HG02938 (cell line): ENCODE data around the gene BCL2L13.
"Not testable (repeated sequence)": the region's sequence is repeated elsewhere in the genome, so short reads cannot be mapped to it uniquely, and the experiment has no call there.

Experiments
- ATAC-seq: cut with Tn5 transposase; IDR thresholded peaks from one replicate; pipeline ENCODE4 v1.9.1; 2021; ENCODE audit warnings: mild to moderate bottlenecking, moderate library complexity; ENCODE audit not compliant: unreplicated experiment

BCL2L13 gene

DNA sequence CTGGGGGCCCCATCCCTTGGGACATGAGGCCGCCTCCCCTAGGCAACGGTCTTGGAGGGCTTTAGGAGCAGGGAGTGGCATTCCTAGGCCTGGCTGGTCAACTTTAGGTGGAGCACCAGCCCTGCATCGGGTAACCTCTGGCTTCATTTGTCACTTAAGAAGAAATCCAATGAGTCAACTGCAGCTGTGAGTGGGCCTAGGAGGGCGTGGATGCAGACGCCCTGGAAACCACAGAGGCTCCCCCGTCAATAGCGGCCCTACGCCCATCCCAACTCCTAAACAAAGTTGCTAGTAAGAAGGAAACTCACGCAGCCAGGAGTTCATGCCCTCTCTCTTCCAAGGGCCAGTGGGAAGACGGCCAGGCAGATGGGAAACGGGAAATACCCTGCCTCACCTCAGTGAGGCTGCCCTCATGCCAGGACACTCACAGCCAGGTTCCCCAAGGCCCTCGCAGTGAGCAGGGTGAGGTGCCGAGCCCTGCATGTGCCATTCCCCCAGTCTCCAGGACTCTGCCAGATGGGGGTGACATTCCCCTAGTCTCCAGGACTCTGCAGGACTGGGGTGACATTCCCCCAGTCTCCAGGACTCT, 114.9 kb downstream of the BCL2L13 start:
- ATAC-seq, result no peak

DNA sequence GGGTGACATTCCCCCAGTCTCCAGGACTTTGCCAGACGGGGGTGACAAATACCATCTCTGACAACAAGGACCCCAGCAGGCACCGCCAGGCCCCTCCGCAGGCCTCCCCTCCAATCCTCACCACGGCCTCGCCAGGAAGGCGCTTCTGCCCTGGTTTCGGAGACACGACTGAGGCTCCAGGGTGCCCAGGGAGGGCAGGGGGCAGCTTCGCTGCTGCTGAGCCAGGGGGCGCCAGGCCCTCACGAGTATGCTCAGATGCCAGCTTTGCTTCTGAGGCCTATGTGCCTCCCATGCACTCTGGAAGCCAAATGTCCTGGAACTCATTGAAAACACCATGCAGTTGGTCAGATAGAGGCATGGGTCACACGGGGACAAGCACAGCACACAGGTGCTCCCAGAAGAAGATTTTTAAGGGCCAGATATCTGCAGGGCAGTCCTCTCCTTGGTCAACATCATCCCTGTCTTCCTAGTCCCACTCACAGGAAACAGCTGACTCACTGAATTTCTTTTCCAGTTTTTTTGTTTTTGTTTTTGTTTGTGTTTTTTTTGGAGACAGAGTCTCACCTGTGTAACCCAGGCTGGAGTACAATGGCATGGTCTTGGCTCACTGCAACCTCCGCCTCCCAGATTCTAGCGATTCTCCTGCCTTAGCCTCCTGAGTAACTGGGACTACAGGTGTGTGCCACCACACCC, 115.8 kb downstream of the BCL2L13 start:
- ATAC-seq, result no peak

DNA sequence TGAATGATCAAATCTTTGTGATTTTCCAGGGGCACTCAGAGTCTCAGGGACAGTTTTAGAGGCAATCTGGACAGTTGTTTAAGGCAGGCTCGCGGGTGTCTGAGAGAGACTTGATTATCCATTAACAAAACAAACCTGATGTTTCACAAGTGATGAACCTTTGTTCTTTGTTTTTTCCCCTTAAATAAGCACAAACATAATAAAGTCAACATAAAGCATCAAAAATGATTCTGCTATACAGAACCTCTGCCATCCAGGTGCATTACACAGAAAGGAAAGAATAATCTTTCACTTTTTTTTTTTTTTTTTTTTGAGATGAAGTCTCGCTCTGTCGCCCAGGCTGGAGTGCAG, 122.6 kb downstream of the BCL2L13 start:
- no peak for ATAC-seq

DNA sequence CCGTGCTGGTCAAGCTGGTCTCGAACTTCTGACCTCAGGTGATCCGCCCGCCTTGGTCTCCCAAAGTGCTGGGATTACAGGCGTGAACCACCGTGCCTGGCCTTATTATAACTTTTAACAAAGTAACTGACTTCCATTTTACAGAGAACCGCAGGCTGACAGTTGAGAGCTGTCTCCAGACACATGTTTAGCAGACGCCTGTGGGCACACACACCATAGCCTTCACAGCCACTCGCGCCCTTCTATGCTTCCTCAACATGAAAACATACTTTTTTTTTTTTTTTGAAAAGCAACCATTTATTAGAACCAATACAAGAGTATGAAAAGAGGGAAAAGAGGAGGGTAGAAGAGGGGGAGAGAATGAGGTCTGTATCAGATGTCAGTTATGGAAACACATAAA, 124.9 kb downstream of the BCL2L13 start:
- ATAC-seq, result not testable (repeated sequence)

DNA sequence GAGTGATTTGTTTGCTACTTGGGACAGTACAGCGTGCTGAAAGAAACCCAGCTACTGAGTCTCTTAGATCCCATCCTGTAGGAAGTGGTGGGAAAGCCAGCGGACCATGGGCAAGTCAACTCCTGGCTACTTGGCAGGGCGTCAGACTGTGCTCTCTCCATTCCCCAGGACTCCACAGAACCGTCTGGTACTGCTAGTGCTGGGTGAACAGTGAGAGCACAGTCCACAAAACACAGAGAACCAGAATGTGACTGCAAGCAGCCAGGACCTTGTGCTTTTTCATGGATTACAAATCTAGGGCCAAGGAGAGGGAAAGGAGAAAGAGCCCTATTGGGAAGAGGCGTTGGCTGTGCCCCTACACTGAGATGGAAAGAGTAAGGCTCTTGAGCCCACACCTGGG, 125.5 kb downstream of the BCL2L13 start:
- no peak for ATAC-seq

DNA sequence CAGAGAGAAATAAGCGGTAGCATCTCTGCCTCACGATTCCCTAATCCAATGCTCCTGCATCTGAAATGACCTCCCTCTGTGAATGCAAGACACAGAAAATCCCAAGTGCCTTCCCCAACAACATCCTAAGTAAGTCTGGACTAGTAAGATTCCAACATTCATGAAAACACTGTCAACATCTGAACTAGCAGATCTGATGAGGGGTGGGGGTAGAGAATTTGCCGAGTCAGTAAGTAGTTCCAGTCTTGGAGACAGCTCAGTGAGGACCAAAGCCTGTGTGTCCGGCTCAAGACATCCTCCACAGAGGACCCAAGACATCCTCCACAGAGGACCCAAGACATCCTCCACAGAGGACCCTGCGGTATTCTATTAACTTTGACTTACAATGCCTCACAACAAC, 126.3 kb downstream of the BCL2L13 start:
- not testable (repeated sequence) for ATAC-seq

DNA sequence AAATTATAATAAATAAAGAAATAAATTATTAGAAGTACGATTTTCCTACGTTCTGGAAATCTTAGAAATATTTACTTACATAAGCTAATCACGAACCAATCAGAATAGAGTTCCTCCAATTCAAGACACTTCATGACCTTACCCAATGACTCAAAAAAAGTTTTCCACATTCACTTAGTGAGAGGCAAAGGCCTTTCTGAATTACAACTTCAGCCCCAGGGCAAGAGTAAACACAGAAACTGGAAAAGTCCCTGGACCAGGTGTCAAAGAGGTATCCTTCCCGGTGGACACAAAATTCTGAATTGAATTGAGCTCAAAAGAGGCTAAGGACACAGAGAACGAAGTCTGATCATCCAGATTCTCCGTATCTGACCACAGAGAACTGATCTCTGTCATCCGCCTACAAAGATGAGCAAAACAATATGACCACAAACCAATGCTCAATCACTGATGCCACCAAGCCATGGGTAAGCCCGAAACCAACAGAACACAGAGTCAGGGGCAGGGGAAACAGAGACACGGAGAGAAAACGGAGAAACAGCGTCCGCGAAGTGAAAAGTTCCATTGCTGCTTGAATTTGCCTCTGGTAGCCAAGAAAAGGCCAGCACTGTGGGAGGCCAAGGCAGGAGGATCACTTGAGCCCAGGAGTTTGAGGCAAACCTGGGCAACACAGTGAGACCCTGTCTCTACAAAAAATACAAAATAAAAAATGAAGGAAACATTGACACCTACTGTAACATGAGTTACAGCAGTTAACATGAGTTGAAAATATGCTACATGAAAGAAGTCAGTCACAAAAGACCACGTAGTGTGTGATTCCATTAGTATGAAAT, 128.9 kb downstream of the BCL2L13 start:
- ATAC-seq, result peak; percentile 73

DNA sequence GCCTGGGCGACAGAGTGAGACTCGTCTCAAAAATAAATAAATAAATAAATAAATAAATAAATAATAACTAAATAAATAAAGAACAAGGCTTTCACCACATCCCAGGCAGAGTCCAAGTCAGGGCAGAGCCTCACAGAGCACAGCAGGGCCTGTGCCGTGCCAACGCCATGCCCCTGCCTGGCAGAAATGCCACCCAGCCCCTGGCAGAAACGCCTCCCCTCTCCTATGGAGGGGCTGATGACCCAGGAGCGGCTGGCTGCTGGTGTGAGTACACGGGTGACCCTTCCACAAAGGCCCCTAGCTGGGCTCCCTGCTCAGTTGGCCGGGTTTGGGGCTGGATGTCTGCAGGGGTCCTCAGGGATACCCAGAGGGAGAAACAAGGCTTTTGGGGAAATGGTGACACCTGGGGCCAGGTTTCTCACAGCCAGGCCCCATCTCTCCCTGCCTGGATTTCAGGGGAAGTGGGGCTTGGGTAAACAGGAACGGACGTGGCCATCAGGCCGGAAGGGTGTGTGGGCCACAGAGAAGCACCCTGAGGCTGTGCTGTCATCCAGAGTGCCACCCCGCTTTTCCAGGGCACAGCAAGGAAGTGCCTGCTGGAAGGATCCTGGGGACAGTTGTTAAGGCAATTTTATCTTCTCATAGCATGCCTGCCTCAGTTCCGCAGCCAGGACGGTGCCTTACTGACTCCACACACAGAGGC, 130.6 kb downstream of the BCL2L13 start:
- no peak for ATAC-seq

DNA sequence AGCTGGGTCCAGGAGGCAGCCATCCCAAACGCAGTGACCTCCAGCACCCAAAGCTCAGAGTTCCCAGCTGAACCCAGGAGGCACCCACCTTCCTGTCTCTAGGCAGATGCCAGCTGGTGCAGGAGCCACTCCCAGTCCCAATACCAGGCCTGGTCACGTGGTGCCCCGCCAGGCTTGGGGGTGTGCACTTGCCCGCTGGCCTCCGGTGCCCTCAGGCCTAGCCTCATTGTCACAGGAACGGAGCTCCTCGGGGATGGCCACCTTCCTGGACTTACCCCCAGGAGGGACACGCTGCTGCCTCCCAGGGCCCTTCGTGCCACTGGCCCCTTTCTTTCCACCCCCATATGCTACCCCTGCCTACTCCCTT, 131.1 kb downstream of the BCL2L13 start:
- ATAC-seq, result no peak

DNA sequence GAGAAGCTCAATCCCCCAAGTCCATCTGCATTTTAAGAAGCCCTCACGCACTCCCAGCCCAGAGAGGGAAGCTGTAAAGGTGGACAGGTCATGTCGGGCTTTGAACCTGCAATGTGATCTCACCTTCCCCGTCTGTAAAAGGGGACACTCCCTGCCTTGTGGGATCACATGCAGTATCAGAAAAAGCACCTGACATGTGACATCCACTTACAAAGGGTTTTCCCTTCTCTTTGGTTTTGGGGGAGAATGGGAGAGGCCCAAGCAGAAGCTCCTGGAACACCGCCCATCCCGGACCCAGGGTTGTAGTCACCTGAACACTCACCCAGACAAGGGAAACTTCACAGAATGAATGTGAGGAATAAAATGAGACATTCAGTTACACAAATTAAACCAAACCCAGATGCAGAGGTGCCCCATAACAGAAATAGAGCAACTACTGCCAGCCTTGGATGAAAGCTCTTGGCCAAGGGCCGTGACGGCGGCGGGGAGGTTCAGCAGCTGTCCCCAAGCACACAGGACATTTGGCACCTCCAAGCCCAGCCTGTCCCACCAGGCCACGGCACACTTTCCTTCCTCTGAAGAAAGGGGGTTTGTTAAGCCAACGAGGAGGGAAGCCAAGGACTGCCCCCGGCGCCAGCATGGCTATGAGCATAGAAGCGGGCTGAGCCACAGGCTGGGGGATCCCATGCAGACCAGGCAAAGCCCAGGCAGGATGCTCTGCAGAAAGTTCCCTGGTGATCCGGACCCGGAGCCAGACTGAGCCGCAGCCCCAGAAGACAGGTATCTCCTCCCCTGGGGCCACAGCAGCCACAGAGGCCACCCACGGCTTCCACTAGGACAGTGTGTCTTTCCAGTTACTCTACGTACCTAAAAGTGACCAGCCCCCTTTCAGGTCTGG, 131.9 kb downstream of the BCL2L13 start:
- no peak for ATAC-seq

DNA sequence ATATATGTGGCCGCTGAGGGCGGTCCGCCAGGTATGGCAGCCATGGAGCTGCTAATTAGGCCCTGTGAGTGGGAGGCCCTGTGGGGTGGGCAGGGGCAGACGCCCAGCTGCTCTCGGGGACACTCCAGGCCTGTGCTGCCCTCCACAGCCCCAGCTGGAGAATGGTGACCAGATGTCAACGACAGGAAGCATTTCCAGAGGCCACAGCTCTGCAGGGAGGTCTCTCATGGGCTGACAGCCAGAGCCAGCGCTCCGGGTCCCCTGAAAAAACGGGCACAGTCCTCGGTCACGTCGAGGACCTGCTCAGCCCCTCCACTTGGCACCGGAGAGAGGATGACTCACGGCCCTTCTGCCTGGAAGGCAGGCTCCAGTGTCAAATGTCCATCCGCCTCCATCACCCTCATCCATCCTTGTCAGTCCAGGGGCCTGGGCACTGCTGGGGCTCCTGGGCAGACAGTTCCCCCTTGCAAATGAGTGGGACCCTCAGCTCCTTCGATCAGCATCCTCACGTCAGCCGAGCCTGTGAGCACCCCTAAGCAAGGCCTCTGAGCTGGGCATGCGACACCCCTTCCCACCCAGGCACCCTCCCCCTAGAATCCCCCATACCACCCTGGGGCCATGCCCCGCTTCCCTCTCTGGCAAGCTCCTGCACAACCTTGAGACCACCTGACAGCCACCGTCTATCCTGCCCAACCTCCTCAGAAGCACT, 133.8 kb downstream of the BCL2L13 start:
- ATAC-seq, result no peak

DNA sequence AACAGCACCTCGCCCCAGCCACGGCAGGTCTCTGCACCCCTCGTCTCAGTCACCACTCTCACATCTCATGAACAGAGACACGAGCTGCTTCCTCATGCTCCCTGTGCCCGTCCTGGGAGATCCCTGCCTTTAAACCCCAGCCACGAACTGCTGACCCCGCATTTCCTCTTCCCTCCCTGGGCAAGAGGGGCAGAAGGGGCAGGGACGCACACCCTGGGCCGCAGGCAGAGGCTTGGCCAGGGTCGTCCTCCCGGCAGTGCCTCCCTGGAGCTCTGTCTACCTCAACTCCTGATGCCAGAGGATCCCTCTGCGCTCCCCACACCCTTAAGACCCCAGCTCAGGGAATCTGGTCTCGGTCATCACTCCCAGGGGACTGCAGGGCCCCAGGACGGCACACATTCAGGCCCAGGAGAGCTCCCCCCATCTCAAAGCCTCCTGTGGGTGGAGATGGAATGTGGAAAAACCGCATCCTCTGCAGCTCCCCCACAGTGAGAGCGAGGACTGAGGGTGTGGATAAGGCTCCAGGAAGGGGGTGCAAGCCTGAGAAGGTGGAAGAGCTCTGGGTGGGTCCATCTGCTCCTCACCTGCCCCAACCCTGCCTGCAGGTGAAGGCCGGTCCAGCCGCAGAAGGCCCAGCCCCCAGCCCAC, 134.5 kb downstream of the BCL2L13 start:
- no peak for ATAC-seq

DNA sequence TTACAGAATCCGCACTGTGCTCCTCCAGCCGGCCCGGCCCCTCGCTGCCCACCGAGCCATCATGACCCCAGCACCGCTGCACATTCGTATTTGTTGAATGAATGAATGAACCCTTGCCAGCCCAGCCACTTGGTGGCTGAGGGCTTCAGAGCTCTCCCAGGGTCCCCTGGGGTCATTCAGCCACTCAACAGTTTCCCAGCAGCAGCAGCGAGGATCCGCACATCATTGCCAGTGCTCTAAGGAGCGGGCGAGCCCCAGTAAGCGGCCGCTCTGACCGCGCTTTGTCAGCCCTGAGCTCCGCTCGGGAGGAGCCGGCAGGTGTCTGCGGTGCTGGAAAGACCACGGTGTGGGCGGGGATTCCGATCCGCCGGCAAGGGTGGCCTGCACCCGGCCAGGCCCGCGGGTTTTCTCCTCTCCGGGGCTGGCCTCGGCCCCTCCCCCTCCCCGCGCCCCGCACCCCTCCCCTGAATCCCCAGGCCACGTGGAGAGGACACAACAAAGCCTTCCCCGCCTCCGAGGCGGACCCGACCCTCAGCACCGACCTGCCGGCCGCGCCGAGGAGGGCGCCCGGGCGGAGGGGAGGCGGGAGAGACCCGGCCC, 135.1 kb downstream of the BCL2L13 start:
- peak; percentile 29 for ATAC-seq

DNA sequence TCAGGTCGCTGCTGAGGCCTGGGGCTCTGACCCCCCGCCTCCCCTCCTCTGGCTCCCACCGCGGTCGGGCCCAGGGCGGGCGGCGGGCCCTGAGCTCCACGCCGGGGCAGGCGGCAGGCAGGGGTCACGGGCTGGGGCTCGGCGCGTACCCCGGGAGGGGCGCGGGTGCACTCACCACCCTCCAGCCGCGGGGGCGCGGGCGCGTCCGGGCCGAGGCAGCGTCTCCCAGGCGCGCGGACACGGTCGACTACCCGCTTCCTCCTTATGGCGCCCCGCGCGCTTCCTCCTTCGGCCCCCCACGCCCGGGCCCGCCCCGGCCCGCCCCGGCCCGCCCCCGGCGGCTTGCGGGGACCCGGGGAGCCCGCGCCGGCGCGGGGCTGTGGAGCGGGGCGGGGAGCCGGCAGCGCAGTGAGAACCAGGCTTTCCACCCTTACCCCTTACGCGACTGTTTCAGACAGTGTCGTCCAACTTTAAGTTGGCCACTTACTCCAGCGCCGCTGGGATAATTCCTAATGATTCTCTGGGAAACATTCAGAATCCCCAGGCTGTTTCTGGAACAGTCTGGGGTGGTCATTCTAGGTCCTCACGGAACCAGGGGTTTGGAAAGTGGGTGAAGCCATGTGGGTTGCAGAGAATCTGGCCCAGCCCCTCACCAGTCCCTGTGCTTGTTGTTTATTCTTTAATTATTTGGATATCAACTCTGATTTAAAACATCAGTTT, 135.8 kb downstream of the BCL2L13 start, which contains the start of gene BID:
BID (minus strand) TSS at position 264 of the 720 bp plus-strand sequence. CDS start 24,353 bp downstream, outside the sequence.
- ATAC-seq, result peak; percentile 25

DNA sequence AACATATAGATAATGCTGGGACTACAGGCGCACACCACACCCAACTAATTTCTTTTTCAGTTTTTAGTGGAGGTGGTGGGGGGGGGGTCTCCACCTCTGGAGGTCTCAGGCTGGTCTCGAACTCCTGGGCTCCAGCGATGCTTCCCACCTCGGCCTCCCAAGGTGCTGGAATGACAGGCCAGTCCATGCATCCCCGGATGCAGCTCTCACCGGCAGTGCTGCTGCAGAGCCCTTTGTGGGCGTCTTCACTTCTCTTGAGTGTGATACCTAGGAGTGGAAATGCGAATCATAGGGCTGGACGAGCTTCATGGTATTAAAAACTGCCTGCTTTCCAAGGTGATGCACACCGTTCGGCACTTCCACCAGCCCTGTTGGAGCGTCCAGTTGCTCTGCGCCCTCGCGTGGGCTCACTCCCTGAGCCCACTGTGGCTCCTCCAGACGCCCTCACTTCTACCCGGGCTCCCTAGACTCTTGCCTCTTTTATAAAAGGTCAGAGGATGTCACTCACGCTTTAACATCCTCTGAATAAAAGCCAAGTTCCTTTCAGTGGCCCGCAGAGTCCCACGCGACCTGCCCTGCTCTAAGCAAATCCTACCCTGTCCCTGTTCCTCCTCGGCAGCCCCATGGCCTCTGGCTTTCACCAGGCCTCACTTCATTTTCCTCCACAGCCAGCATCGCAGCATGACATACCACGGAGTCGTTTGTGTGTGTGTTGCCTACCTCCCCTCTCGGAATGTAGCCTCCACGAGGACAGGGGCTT, 136.5 kb downstream of the BCL2L13 start:
- ATAC-seq, result no peak

DNA sequence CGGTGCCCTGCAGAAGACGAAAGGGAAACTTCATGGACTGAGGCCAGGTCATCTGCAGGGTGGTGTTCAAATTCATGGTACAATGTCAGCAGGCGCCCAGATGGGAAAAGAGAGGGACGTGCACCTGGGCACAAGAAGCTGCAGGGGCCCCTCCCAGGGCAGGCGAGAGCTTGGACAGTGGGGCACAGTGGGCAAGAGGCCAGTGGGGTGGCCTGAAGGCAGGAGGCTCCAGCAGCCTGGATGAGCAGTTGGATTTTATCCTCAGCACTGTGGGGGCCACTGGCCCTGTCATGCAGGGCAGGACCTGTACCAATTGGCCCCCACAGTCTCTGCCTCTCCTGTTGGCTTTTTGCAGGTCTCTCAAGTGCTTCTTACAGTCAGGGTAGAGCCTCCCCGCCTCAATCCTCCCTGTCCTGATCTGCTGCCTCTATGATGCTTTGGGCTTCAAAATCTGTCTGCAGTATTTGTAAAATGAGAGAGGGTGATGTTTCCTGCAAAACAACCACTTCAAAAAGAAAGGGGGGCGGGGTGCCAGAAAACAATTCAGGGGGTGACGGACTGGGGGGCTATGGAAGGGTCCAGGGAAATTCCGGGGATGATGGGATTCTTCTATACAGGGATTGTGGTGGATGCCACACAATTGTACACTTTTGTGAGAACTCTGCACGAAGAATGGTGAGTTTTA, 137.4 kb downstream of the BCL2L13 start:
- ATAC-seq, result no peak
